AG04450 (cell line): Measurements from ENCODE around the gene CHCHD6. TPM values are rescaled to one million over a fixed set of nuclear protein-coding genes. Genes with fewer than 3 reads are reported as not detected.
A peak's percentile ranks its signal among the peaks of the same experiment; 100 is the strongest.

Experiments used
- CTCF ChIA-PET: fragments of 300-600, 350-600 bp; formaldehyde crosslinking; extraction: SDS; loops from one replicate; lab custom pipeline; 2022; ENCODE audit warnings: antibody characterized with exemption, inconsistent platforms; lab: Charles Lee
- POLR2A ChIA-PET: fragments of 350-600 bp; formaldehyde crosslinking; extraction: SDS; loops from one replicate; lab custom pipeline; 2021; ENCODE audit warnings: antibody characterized with exemption, inconsistent platforms; lab: Yijun Ruan, JAX
- DNase-seq: peaks from one replicate; pipeline ENCODE4 v3.0.0-alpha.2; 2011; ENCODE audit warnings: low read depth, low spot score
- H3K27ac ChIP-seq: one replicate; pipeline ENCODE4 v1.5.1; 2012; ENCODE audit warnings: low read depth, low read length, control low read depth
- H3K27me3 ChIP-seq: one replicate; pipeline ENCODE4 v1.6.0; 2012; ENCODE audit warnings: low read length; ENCODE audit not compliant: control insufficient read depth, insufficient read depth
- H3K4me3 ChIP-seq: 2 replicates; pipeline ENCODE4 v1.5.1; 2011; ENCODE audit warnings: mild to moderate bottlenecking, low read depth, low read length, control low read depth
- H3K9me3 ChIP-seq: 2 replicates; pipeline ENCODE4 v1.5.1; 2012; ENCODE audit warnings: low read length; ENCODE audit not compliant: control insufficient read depth, insufficient read depth
- polyA plus RNA-seq: library from polyadenylated mRNA; depleted of rRNA; stranded (reverse); fragments of >200 nt; gene quantifications from 2 replicates; pipeline ENCODE4 v1.2.3, GENCODE V29; 2011
- TF ChIP-seq, protein P1 (sequence below): IDR thresholded peaks from 2 replicates; pipeline ENCODE4 v1.5.1; 2011; ENCODE audit warnings: low read depth, low read length, control low read depth, inconsistent platforms

Gene CHCHD6
- polyA plus RNA-seq, 1 experiment: 14.0 TPM

DNA sequence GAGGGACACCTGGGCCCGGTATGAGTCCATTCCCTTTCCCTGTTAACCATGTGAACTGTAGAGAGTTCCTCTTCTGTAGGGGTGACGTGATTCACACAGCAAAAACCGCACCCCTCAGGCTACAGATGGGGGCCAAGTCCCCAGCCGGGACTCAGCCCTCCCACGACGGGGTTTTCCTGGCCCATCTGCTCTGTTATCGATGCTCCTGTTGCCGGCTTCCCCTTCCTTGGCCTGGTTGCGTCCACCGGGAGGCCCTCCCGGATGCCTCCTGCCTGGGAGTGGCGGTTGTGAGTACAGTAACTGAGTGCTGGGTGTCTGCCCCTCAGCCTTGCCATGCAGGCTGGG, 278.1 kb downstream of the CHCHD6 start:
- DNase-seq: no peak
- H3K27me3 ChIP-seq: peaks cover 7% of the 10 kb centered on the region
- peak overlapping the region; percentile 63 for H3K4me3 ChIP-seq
- no peak overlapping the region for H3K27ac ChIP-seq
- TF ChIP-seq, protein P1, sequence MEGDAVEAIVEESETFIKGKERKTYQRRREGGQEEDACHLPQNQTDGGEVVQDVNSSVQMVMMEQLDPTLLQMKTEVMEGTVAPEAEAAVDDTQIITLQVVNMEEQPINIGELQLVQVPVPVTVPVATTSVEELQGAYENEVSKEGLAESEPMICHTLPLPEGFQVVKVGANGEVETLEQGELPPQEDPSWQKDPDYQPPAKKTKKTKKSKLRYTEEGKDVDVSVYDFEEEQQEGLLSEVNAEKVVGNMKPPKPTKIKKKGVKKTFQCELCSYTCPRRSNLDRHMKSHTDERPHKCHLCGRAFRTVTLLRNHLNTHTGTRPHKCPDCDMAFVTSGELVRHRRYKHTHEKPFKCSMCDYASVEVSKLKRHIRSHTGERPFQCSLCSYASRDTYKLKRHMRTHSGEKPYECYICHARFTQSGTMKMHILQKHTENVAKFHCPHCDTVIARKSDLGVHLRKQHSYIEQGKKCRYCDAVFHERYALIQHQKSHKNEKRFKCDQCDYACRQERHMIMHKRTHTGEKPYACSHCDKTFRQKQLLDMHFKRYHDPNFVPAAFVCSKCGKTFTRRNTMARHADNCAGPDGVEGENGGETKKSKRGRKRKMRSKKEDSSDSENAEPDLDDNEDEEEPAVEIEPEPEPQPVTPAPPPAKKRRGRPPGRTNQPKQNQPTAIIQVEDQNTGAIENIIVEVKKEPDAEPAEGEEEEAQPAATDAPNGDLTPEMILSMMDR: no peak
- POLR2A ChIA-PET: interaction anchor here (1.0 to 1.2 kb wide), 2 partner anchors 20 to 52 kb away, joined by 3 read pairs; no protein-coding TSS in a partner anchor
- H3K9me3 ChIP-seq: peaks cover 4% of the 10 kb centered on the region; the same call in 1 of the 2 replicates
- CTCF ChIA-PET: interaction anchor here (0.6 to 3.1 kb wide), 27 partner anchors 11 to 337 kb away, joined by 3 to 37 read pairs (median 4); partner anchors contain the start of gene CHCHD6

DNA sequence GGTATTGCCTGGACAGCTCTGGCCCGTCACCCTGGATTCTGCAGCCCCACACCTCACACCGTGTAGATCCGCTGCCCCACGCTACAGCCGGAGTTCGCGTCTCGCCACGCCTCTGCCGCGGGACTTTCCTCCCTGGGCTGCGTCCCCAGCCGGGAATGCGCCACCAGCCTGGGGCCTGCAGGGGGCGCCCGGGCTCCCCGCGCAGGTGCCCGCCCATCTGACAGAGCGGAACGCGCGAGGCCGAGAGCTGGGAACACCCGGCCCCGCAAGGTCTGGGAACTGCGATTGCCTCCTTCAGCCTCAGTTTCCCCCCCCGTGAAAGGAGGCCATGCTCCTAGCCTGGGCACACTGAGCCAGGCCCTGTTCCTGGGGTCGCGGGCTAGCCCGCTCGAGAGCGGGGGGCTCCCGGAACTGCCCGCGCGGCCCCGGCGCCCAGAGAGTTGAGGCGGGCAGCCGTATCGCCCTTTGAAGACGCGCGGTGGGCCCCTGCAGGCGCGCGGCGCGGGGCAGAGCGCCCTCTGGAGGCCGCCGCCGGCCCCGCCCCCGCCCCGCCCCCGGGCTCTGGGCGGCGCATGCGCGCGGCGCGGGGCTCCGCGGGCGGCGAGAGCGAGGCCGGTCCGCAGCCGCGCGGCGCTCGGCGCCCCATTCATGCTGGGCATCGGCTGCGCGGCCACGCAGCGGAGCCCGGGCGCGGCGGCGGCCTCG, 278.6 kb downstream of the CHCHD6 start, which contains the start of gene PLXNA1:
PLXNA1 (plus strand) TSS at position 645 of the 705 bp plus-strand sequence. CDS start 5,479 bp downstream, outside the sequence.
- peaks cover 4% of the 10 kb centered on the region; the same call in 1 of the 2 replicates for H3K9me3 ChIP-seq
- H3K27me3 ChIP-seq: peaks cover 7% of the 10 kb centered on the region
- H3K27ac ChIP-seq: peak within 1 kb of the TSS; percentile 39
- TF ChIP-seq, protein P1: peak; percentile 85
- DNase-seq: peak; percentile 23
- CTCF ChIA-PET: interaction anchor here (0.6 to 3.1 kb wide), 31 partner anchors 11 to 725 kb away, joined by 3 to 37 read pairs (median 3); partner anchors contain the start of gene CHCHD6
- POLR2A ChIA-PET: interaction anchor here (0.6 to 1.2 kb wide), 4 partner anchors 20 to 230 kb away, joined by 3 to 6 read pairs (median 3); no protein-coding TSS in a partner anchor
- H3K4me3 ChIP-seq: peak within 1 kb of the TSS; percentile 70

- peaks cover 4% of the 10 kb centered on the region; the same call in 1 of the 2 replicates for H3K9me3 ChIP-seq
- POLR2A ChIA-PET: no interaction called here
- DNase-seq: no peak
- peaks cover 7% of the 10 kb centered on the region for H3K27me3 ChIP-seq
- H3K27ac ChIP-seq: no peak overlapping the region
- CTCF ChIA-PET: no interaction called here
- H3K4me3 ChIP-seq: peak overlapping the region; percentile 70
- TF ChIP-seq, protein P1: no peak
Observed at GRCh38 chr3:126983276-126983652, 279.2 kb downstream of the CHCHD6 start.

DNA sequence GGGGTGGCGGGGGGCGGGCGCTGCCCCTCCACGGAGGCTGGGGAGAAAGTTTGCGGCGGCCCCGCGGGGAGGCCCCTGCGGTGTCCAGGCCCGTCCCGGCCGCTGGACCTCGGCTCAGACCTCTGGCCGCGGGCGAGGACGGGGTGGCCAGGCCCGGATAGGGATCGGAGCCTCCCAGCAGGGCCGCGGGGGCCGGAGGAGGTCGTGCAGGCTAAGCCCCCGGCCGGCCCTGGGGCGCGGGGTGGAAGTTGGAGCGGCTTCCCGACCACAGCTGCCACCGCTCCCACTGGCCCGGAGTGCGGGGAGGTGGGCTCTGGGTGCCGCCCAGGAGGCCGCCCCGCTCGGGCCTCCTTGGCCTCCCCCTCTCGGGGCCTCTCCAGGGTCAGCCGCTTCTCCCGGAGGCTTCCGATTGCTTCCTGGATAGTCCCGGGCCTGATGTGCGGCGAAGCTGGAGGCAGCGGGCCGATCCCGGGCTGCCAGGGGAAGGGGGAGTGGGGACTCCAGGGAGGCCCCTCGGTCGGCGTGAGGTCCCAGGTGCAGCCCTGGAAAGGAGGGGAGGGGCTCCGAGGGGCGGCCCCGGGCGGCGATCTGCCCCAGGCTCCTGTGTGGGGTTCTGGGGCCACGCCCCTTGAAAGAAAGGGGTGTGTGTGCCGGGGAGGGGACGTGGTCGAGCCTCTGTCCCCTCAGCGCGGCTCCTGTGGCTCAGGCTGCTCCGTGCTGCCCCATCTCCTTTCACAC, 279.8 kb downstream of the CHCHD6 start:
- TF ChIP-seq, protein P1: no peak
- DNase-seq: no peak
- peaks cover 4% of the 10 kb centered on the region for H3K27me3 ChIP-seq
- POLR2A ChIA-PET: interaction anchor here (0.8 to 1.3 kb wide), 2 partner anchors 12 to 15 kb away, joined by 3 to 4 read pairs; no protein-coding TSS in a partner anchor
- no peak overlapping the region for H3K27ac ChIP-seq
- CTCF ChIA-PET: interaction anchor here (0.6 to 1.1 kb wide), 2 partner anchors 33 to 232 kb away, joined by 4 to 8 read pairs; no protein-coding TSS in a partner anchor
- peaks cover 4% of the 10 kb centered on the region; the same call in 1 of the 2 replicates for H3K9me3 ChIP-seq
- peak overlapping the region; percentile 70 for H3K4me3 ChIP-seq
